Stomach (tissue), 4 donors: Measurements from ENCODE around the gene HIPK3.

Source experiments
- CTCF ChIP-seq, 7 experiments: fragments of 450-650 bp in 4 of 7; fragments of 200-600 bp in 3 of 7; sonication (generic) in 3 of 7; IDR thresholded peaks; one replicate each; pipeline ENCODE4 v1.5.1; 2016 to 2019; ENCODE audit warnings: antibody characterized with exemption in 7 of 7, control low read depth in 2 of 7, mild to moderate bottlenecking in 1 of 7
- EP300 ChIP-seq: sonication (generic); formaldehyde crosslinking; IDR thresholded peaks from one replicate; pipeline ENCODE4 v1.6.1; 2017; ENCODE audit warnings: antibody characterized with exemption
- POLR2A ChIP-seq, 4 donors: fragments of 450-650 bp; IDR thresholded peaks; one replicate each; pipeline ENCODE4 v1.6.1; 2016; ENCODE audit warnings: antibody characterized with exemption in 4 of 4, control low read depth in 2 of 4, mild to moderate bottlenecking in 1 of 4, moderate library complexity in 1 of 4
- POLR2AphosphoS5 ChIP-seq, 3 donors: sonication (generic); formaldehyde crosslinking; IDR thresholded peaks; one replicate each; pipeline ENCODE4 v1.6.1; 2016; ENCODE audit warnings: antibody characterized with exemption in 3 of 3

GRCh38 chr11:33225371-33225770, 31.8 kb upstream of the HIPK3 start:
- no peak for TF ChIP-seq POLR2A (IDR thresholded peaks at IDR 0.05)
- no peak for TF ChIP-seq CTCF (IDR thresholded peaks at IDR 0.05)
- TF ChIP-seq POLR2AphosphoS5 (IDR thresholded peaks at IDR 0.05): no peak
- TF ChIP-seq EP300: no peak
